ENCODE results near the gene MRPL9. TPM values are rescaled to one million over a fixed set of nuclear protein-coding genes. Genes with fewer than 3 reads are reported as not detected.
A peak's percentile ranks its signal among the peaks of the same experiment; 100 is the strongest.

The MRPL9 gene
- total RNA-seq = 10 to 100 TPM; 75.5 to 82.8 TPM
- 100 to 1,000 TPM; 134 to 160 TPM for polyA plus RNA-seq

DNA sequence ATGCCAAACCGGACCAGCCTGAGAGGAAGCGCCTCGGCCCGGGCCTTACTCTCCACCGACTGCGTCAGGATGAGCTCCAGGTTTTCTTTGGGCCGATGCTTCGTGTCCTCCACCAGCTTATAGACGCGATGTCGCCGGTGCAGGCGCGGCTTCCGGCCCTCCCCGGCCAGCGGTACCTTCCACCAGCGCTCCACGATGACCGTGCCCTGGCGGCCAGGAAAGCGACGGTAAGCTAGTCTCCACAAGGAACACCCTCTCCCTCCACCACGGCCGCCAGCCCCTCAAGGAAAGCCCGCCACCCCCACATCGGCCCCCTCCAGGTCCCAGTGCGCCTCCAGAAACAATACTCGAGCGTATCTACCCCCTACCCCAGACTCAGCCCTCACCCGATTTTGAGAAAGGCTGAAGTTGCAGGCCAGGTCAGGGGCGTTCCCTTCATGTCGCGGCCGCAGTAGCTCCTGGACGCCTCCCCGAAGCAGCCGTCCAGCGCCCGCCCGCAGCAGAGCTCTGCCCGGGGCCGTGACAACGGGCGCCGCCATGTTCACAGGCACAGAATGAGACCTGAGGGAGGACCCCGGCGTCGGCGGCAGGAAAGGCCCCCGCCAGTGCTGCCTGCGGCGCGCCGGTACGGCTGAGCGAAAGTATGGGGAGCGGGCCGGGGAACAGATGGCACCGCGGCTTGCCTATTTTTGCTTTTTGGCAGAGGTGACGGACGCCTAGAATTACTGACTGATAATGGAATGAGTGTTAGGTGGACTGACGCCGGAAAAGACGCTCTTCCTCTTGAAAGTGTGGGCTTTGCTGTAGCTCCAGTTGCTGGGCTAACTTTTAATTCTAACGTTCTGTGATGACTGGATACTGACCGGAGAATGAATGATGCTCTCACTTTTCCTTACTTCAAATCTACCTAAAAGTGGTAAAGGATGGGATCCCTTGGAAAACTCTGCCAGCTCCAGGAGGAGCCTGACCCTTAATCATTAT is at the start of gene MRPL9:
Gene MRPL9, minus strand, starts transcription at position 556 of the 981 bp plus-strand sequence. Its CDS starts 17 bp downstream, at position 539.
- Histone ChIP-seq H3K4me3 (ENCODE audit: low read length in 2 of 2) (peak within 1 kb of the TSS; percentile 34 to 66), H3K9me3 (ENCODE audit: control insufficient read depth in 1 of 2, low read length in 2 of 2) (no peaks in the 10 kb centered on the region), H3K36me3 (ENCODE audit: insufficient read depth, low read length) (peaks cover 22% of the 10 kb centered on the region), H3K27ac (ENCODE audit: low read depth, low read length) (peak within 1 kb of the TSS; percentile 72), H3K4me1 (ENCODE audit: insufficient read depth, low read length) (peaks cover 16% of the 10 kb centered on the region), H3K27me3 (ENCODE audit: insufficient read depth, low read length) (no peaks in the 10 kb centered on the region)
- DNase-seq = peak; percentile 82 to 85 (median 83)
- H3K36me3 Mint-ChIP-seq = peaks cover 17 to 46% of the 10 kb centered on the region in 2 donors
- peak within 1 kb of the TSS; percentile 90 to 99 (median 96) for H3K27ac Mint-ChIP-seq
- ChIA-PET POLR2A (ENCODE audit: partially characterized antibody) (interaction anchor here (0.5 to 2.5 kb wide), 30 partner anchors 8 to 436 kb away, joined by 3 to 25 read pairs (median 4); partner anchors contain the start of genes C2CD4D, PI4KB, RORC and S100A11), CTCF (ENCODE audit: partially characterized antibody) (interaction anchor here (1.0 to 3.4 kb wide), 6 partner anchors 26 to 239 kb away, joined by 3 to 32 read pairs (median 6); partner anchors contain the start of gene TDRKH)
- no peaks in the 10 kb centered on the region for H3K27me3 Mint-ChIP-seq
- H3K4me3 Mint-ChIP-seq = peak within 1 kb of the TSS; percentile 86 to 97 (median 92)
- H3K4me1 Mint-ChIP-seq = peaks cover 12 to 30% (median 21%) of the 10 kb centered on the region in 4 donors
- intact Hi-C loops (cut with micrococcal nuclease) = loop anchor here (1.0 kb wide), 3 partner anchors 27 to 436 kb away; partner anchors contain the start of genes PI4KB and TDRKH
- no peaks in the 10 kb centered on the region for H3K9me3 Mint-ChIP-seq

DNA sequence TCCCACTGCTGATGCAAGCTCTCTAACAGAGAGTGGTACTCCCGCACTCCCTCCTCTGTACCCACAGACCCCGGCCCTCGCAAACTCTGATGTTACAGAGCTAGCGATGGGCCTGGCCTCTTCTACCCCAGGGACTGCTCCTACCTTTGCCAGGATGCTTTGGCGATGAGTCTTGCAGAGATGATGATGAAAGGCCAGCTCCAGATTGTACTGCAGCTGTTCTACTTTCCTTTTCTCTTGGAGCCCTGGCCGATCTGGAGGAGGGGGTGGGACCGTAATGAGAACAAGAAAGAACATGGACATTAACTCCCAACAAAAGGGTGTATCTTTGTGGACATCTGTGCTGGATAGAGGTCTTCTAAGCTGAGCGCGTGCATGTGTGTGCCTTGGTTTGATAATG is 47.9 kb upstream of the MRPL9 start:
- H3K9me3 Mint-ChIP-seq = no peaks in the 10 kb centered on the region
- no peaks in the 10 kb centered on the region for H3K9me3 ChIP-seq (ENCODE audit: control insufficient read depth in 1 of 2, low read length in 2 of 2)
- no peaks in the 10 kb centered on the region for H3K27me3 Mint-ChIP-seq
- intact Hi-C loops (cut with micrococcal nuclease) = no loop called here
- H3K36me3 Mint-ChIP-seq = peaks cover 16 to 26% of the 10 kb centered on the region in 2 donors
- no peak overlapping the region for H3K4me3 ChIP-seq (ENCODE audit: low read length in 2 of 2)
- no peak overlapping the region for H3K4me3 Mint-ChIP-seq
- no peaks in the 10 kb centered on the region for H3K36me3 ChIP-seq (ENCODE audit: insufficient read depth, low read length)
- H3K4me1 Mint-ChIP-seq = peaks cover 38 to 63% (median 46%) of the 10 kb centered on the region in 4 donors
- peak overlapping the region in 2 of 7 donors; percentile 10 to 39 for H3K27ac Mint-ChIP-seq
- DNase-seq = no peak
- peaks cover 49% of the 10 kb centered on the region for H3K4me1 ChIP-seq (ENCODE audit: insufficient read depth, low read length)
- no peak overlapping the region for H3K27ac ChIP-seq (ENCODE audit: low read depth, low read length)
- H3K27me3 ChIP-seq (ENCODE audit: insufficient read depth, low read length) = no peaks in the 10 kb centered on the region
- ChIA-PET POLR2A (ENCODE audit: partially characterized antibody) (interaction anchor here (0.9 to 14.6 kb wide), 3 partner anchors 9 to 18 kb away, joined by 3 to 233 read pairs (median 16); partner anchors contain the start of gene RORC), CTCF (ENCODE audit: partially characterized antibody) (interaction anchor here (1.1 to 2.5 kb wide), 5 partner anchors 11 to 25 kb away, joined by 3 to 13 read pairs (median 6); no protein-coding TSS in a partner anchor)

DNA sequence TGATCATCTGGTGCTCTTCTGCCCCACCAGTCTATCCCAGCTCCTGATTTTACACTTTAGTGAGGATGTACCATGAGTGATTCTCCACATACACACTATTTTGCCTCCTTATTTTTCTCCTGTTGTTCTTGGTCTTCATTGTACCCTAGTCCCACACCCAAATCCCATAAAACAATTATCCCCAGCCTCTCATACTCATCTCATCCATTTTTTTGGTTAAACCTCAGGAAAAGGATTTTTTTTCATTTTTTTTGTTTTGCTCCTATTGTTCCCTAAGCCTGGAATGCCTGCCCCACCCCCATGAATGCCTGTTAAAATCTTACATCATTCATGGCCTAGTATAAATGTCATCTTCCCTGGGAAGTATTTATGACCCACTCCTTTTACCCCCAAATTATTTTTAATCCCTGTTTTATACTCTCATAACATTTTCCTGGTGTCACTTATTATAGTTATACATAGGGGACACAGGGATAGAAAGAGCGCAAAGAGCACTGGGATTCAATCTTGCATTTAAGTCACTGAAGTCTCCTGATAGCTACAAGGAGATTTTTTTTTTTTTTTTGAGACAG is 46.8 kb upstream of the MRPL9 start:
- Histone ChIP-seq H3K9me3 (ENCODE audit: control insufficient read depth in 1 of 2, low read length in 2 of 2) (no peaks in the 10 kb centered on the region), H3K4me1 (ENCODE audit: insufficient read depth, low read length) (peaks cover 38% of the 10 kb centered on the region), H3K36me3 (ENCODE audit: insufficient read depth, low read length) (no peaks in the 10 kb centered on the region), H3K4me3 (ENCODE audit: low read length in 2 of 2) (no peak overlapping the region), H3K27ac (ENCODE audit: low read depth, low read length) (no peak overlapping the region), H3K27me3 (ENCODE audit: insufficient read depth, low read length) (no peaks in the 10 kb centered on the region)
- H3K4me1 Mint-ChIP-seq = peaks cover 28 to 52% (median 36%) of the 10 kb centered on the region in 4 donors
- peaks cover 10 to 20% of the 10 kb centered on the region in 2 donors for H3K36me3 Mint-ChIP-seq
- no peak overlapping the region for H3K4me3 Mint-ChIP-seq
- POLR2A ChIA-PET (ENCODE audit: partially characterized antibody) = no interaction called here
- H3K9me3 Mint-ChIP-seq = no peaks in the 10 kb centered on the region
- intact Hi-C loops (cut with micrococcal nuclease) = no loop called here
- peak overlapping the region in 4 of 7 donors; percentile 39 to 83 (median 72) for H3K27ac Mint-ChIP-seq
- CTCF ChIA-PET (ENCODE audit: partially characterized antibody) = no interaction called here
- no peak for DNase-seq
- no peaks in the 10 kb centered on the region for H3K27me3 Mint-ChIP-seq

DNA sequence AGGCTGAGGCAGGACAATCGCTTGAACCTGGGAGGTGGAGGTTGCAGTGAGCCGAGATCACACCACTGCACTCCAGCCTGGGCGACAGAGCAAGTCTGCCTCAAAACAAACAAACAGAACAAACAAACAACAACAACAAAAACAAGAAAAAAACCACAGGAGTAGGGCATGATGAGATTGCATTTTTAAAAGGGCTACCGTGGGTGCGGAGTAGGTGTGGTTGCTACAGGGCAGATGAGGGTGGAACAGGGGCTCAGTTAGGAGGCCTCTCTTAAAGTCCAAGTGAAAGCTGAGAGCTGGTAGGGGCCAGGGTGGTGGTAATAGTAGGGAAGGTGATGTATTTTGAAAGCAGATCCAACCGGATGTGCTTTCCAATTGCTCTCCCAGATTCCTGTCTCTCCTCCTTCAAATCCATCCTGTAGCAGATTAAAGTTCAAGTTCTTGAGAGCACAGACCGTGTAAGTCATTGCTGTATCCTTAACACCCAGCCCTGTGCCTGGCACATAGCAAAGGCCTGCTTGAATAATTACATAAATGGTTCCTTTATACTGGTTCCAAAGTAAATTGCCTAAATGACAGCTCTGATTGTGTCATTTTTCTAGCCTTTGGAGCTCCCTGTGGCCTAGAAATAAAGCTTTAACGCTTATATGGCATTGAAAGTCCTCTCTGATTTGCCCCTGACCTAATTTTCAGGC is 46.1 kb upstream of the MRPL9 start:
- no peak overlapping the region for H3K4me3 ChIP-seq (ENCODE audit: low read length in 2 of 2)
- Mint-ChIP-seq H3K4me1 (peaks cover 23 to 45% (median 30%) of the 10 kb centered on the region in 4 donors), H3K27ac (peak overlapping the region in 5 of 7 donors; percentile 57 to 83 (median 76)), H3K9me3 (no peaks in the 10 kb centered on the region), H3K27me3 (no peaks in the 10 kb centered on the region), H3K36me3 (peaks cover 10 to 20% of the 10 kb centered on the region in 2 donors), H3K4me3 (no peak overlapping the region)
- intact Hi-C loops (cut with micrococcal nuclease) = no loop called here
- no peaks in the 10 kb centered on the region for H3K9me3 ChIP-seq (ENCODE audit: control insufficient read depth in 1 of 2, low read length in 2 of 2)
- H3K36me3 ChIP-seq (ENCODE audit: insufficient read depth, low read length) = no peaks in the 10 kb centered on the region
- no peak overlapping the region for H3K27ac ChIP-seq (ENCODE audit: low read depth, low read length)
- POLR2A ChIA-PET (ENCODE audit: partially characterized antibody) = no interaction called here
- no peak for DNase-seq
- peaks cover 31% of the 10 kb centered on the region for H3K4me1 ChIP-seq (ENCODE audit: insufficient read depth, low read length)
- CTCF ChIA-PET (ENCODE audit: partially characterized antibody) = no interaction called here
- no peaks in the 10 kb centered on the region for H3K27me3 ChIP-seq (ENCODE audit: insufficient read depth, low read length)

DNA sequence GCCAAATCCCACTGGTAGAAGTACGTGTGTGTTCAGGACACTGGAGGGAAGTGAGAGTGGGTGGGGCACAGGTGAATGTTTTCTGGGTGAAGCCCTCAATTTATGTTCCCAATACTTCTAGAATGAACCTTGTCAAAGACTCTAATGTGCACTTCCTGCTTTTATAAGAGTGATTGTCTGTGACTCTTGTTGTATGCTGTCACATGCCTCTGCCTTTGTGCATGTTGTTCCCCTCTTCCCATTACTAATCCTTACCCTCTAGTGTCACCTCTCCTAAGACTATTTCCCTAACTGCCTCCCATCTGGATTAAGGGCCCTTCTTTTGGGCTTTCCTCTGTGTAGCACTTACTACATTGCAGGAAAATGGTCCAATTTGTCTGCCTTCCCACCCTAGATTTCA is 44.5 kb upstream of the MRPL9 start:
- Mint-ChIP-seq H3K9me3 (no peaks in the 10 kb centered on the region), H3K4me1 (peaks cover 10 to 28% (median 17%) of the 10 kb centered on the region in 4 donors), H3K4me3 (no peak overlapping the region), H3K27me3 (no peaks in the 10 kb centered on the region), H3K27ac (peak overlapping the region in 4 of 7 donors; percentile 34 to 70 (median 52)), H3K36me3 (peaks cover 9 to 16% of the 10 kb centered on the region in 2 donors)
- Histone ChIP-seq H3K4me1 (ENCODE audit: insufficient read depth, low read length) (peaks cover 20% of the 10 kb centered on the region), H3K9me3 (ENCODE audit: control insufficient read depth in 1 of 2, low read length in 2 of 2) (no peaks in the 10 kb centered on the region), H3K27ac (ENCODE audit: low read depth, low read length) (no peak overlapping the region), H3K27me3 (ENCODE audit: insufficient read depth, low read length) (no peaks in the 10 kb centered on the region), H3K36me3 (ENCODE audit: insufficient read depth, low read length) (no peaks in the 10 kb centered on the region), H3K4me3 (ENCODE audit: low read length in 2 of 2) (no peak overlapping the region)
- no peak for DNase-seq
- CTCF ChIA-PET (ENCODE audit: partially characterized antibody) = interaction anchor here (1.1 to 1.2 kb wide), 2 partner anchors 10 to 15 kb away, joined by 3 read pairs; no protein-coding TSS in a partner anchor
- intact Hi-C loops (cut with micrococcal nuclease) = no loop called here
- POLR2A ChIA-PET (ENCODE audit: partially characterized antibody) = interaction anchor here (1.1 to 1.4 kb wide), 3 partner anchors 13 to 44 kb away, joined by 4 to 5 read pairs (median 4); partner anchors contain the start of gene MRPL9

DNA sequence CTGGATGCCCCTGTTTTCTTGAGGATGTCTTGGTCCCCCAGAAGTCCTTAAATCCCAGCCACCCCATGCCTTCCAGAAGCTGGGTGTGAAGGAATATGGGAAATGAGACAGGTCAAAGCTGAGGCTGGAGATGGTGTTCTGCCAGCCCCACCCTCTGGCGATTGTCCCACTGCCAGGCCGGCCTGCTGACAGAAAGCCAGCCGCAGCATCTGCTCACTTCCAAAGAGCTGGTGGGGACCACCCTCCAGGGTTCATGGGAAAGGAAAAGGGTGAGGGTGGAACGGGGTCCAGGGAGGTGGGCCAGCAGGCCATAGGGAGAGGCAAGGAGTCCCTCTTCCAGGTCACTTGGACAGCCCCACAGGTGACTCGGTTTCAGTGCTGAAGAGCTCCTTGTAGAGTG is 43.8 kb upstream of the MRPL9 start:
- H3K27ac Mint-ChIP-seq = peak overlapping the region in 1 of 7 donors; percentile 70
- POLR2A ChIA-PET (ENCODE audit: partially characterized antibody) = interaction anchor here (1.3 to 1.8 kb wide), 3 partner anchors 13 to 44 kb away, joined by 4 to 5 read pairs (median 4); partner anchors contain the start of gene MRPL9

More for the DNA sequence above, 43.8 kb upstream of the MRPL9 start:
- intact Hi-C loops (cut with micrococcal nuclease) = no loop called here
- Histone ChIP-seq H3K36me3 (ENCODE audit: insufficient read depth, low read length) (no peaks in the 10 kb centered on the region), H3K27me3 (ENCODE audit: insufficient read depth, low read length) (no peaks in the 10 kb centered on the region), H3K9me3 (ENCODE audit: control insufficient read depth in 1 of 2, low read length in 2 of 2) (no peaks in the 10 kb centered on the region), H3K4me3 (ENCODE audit: low read length in 2 of 2) (no peak overlapping the region), H3K4me1 (ENCODE audit: insufficient read depth, low read length) (peaks cover 14% of the 10 kb centered on the region), H3K27ac (ENCODE audit: low read depth, low read length) (no peak overlapping the region)
- CTCF ChIA-PET (ENCODE audit: partially characterized antibody) = interaction anchor here (1.1 to 1.2 kb wide), 2 partner anchors 11 to 15 kb away, joined by 3 read pairs; no protein-coding TSS in a partner anchor
- Mint-ChIP-seq H3K27me3 (no peaks in the 10 kb centered on the region), H3K4me3 (no peak overlapping the region), H3K4me1 (peaks cover 8 to 23% (median 12%) of the 10 kb centered on the region in 4 donors), H3K36me3 (peaks cover 5 to 13% of the 10 kb centered on the region in 2 donors), H3K9me3 (no peaks in the 10 kb centered on the region)
- DNase-seq = no peak
